Measurements from ENCODE around the gene TSC2.
A peak's percentile ranks its signal among the peaks of the same experiment; 100 is the strongest.
"Not testable (repeated sequence)": the region's sequence is repeated elsewhere in the genome, so short reads cannot be mapped to it uniquely, and the experiment has no call there.

TSC2 gene

DNA sequence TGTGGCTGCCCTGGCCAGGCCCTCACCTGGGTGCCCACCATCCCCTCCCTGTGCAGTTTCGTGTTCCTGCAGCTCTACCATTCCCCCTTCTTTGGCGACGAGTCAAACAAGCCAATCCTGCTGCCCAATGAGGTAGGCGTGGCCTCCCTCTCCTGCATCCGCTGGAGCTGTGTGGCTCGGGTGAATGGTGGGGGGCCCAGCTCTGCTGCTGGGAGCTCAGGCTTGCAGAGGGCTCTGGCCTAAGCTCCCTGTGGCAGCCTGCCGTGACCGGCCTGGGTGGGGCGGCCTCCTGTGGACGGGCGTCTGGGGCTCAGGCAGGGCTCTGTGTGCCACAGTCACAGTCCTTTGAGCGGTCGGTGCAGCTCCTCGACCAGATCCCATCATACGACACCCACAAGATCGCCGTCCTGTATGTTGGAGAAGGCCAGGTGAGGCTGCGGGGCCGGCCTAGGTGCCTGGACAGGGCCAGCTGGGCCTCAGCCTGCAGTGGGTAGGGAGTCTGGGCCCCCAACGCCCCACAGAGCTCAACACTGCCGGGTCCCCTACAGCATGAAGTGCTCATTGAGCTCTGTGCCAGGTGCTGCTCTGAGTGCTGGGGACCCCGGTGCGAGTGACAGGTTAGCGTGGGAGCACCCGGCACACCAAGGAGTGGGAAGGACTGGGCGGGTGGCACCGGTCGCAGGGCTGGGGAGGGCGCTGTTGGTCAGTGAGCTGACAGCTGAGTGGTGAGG lies 37.3 kb downstream of the TSC2 start:
- no peak for DNase-seq

DNA sequence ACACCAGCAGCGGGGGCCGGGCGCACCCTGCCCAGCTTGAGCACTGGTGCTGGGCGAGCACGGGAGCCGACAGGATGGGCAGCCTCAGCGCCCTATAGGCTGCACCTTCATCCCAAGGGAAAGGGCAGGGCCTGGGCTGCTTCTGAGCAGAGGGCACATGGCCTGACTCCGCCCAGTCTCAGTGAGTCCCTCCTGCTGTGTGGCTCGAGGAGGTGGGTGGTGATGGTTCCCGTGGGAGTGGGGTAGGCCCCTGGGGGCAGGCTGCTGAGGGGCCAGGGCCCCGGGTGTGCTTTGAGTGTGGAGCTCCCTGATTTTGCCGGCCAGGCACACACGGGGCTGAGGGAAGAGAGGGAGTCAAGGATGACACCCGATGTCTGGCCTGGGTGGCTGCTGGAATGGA lies 37.9 kb downstream of the TSC2 start:
- DNase-seq, result no peak

DNA sequence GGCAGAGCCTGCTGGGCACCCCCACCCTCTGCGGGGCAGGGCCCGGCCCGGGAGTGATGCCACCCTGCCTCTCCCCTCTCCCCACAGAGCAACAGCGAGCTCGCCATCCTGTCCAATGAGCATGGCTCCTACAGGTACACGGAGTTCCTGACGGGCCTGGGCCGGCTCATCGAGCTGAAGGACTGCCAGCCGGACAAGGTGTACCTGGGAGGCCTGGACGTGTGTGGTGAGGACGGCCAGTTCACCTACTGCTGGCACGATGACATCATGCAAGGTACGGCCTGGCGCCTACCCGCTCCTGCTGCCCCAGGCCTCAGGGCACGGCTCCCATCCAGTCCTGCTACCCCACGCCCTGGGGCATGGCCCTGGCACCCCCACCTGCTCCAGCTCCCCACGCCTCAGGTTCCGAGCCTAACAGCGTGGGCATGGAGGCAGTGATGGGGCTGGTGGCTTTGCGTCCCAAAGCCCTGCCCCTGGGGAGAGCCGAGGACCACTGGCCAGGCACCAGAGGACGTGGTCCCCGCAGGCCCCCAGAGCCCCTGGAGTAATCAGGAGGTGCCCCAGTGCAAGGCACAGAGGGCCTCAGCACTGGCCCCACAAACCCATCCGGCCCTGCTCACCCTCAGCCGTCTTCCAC lies 38.4 kb downstream of the TSC2 start:
- no peak for DNase-seq

DNA sequence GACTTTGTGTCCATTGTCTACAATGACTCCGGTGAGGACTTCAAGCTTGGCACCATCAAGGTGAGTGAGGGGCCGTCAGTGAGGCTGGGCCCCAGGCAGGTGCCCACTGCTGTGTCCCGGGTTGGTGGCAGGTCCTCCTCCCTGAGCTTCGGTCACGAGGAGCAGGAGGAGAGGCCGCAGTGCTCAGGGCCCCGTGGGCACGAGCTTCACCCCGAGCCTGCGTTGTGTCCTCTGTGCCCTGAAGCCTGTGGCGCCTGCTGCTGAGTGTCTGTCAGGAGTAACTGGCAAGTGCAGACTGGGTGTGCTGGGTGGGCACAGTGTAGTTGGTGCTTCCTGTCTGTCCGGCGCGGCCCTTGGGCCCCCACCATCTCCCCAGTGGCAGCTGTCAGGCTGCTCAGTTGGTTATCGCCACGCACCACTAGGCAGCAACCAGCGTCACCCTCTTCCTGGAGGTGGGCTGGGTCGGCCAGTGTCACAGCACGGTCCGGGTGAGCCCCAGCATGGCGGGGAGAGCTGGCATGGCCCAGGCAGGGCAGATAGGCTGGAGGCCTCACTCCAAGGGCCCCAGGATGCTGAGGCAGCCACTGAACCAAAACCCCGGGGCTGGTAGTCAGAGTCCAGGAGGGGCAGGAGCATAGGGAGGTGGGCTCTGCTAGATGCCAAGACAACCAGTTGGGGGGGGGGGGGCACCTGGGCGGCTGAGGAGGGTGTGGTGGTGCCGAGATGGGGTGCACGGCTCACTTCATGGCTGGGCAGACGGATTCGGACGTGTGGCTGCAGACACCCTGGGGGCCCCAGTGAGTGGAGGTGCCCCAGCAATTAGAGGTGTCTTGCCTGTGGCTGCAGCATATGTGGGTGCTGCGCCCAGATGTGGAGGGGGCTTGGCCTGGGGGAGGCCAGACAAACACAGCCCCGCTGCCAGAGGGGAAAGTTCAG lies 39.3 kb downstream of the TSC2 start:
- DNase-seq, result no peak

DNA sequence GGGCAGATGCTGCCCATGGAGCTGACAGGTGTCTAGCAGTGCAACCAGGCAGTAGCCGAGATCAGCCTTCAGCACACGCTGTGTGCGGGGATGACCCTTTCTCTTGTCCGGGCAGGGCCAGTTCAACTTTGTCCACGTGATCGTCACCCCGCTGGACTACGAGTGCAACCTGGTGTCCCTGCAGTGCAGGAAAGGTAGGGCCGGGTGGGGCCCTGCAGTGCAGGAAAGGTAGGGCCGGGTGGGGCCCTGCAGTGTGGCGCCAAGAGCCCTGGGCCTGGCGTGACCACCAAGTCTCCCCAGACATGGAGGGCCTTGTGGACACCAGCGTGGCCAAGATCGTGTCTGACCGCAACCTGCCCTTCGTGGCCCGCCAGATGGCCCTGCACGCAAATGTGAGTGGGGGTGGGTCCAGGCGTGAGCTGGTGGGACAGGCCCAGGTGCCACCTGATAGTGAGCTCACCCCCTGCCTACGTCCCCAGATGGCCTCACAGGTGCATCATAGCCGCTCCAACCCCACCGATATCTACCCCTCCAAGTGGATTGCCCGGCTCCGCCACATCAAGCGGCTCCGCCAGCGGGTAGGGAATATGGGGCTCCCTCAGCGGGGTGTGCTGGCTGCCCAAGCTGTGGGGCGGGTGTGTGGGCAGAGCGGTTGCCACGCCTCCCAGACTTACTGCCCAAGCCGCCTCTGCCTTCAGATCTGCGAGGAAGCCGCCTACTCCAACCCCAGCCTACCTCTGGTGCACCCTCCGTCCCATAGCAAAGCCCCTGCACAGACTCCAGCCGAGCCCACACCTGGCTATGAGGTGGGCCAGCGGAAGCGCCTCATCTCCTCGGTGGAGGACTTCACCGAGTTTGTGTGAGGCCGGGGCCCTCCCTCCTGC lies 40.2 kb downstream of the TSC2 start:
- peak in 1 of 56 donors; percentile 28 for DNase-seq

DNA sequence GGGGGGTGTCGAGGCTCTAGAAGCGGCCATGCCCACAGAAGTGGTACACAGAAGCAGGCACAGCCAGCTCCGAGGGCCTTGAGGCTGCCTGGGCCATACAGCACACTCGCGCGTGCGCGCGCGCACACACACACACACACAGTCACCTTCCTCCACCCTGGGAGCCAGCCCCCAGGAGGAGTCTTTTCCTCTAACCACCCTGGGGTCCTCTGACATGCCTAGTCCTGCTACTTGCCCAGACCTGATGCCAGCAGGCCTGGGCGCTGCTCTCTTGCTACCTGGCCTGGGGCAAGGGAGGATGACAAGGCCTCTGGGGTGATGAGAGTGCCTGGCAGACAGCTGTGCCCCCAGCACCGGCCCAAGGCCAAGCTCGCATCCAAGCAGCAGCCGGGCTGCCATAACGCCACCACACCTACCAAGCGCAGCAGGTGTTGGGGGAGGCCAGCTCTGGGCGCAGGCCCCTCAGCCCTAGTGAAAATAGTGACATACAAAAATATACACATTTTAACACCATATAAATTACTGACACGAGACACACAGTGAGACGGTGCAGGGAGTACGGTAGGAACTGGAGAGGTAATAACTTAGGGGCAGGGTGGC lies 41.1 kb downstream of the TSC2 start:
- DNase-seq, result no peak

DNA sequence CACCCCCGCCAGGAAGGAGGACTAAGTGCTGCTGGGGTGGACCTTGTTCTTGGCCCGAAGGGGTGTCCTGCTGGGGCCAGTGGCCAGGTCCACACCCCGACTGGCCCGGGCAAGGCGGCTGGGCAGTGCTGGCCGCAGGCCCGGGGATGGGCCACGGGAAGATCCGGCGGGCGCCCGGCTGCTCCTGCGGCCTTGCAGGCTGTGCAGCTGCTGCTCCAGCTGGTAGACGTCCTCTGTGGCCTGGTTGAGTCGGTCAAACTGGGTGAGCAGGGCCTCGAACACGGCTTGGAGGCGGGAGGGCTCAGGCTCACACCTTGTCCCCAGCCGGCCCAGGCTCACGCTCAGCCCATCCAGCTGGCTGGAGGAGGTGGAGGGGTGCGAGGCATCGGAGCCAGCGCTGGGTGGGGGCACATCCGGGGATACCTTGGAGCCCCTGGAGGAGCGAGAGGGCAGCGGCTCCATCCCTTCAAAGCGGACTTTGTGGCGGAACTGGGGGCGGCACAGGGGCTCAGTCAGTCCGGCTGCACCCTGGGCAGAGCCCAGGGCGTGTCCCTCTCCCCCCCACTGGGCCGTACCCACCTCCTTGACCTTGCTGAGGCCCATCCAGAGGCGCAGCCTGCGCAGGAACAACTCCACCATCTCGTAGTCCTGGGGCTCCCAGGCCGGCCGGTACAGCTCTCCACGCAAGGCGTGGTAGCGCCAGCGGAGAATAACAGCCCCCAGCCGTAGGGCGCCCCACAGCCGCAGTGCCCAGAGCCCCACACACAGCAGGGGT lies 42.1 kb downstream of the TSC2 start:
- DNase-seq, result peak in 5 of 56 donors; percentile 8 to 29 (median 23)

DNA sequence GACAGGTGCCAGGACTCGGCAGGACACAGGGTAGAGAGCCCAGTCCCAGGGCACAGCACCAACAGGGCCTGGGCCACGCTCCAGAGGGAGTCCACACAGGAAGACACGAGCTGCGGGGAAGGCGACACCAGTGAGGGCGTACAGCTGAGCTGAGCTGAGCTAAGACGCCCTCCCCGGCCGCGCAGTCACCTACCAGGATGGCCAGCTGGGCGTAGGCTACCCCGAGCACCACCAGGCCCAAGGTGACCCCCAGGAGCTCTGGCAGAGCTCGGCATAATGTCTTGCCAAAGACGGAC lies 42.6 kb downstream of the TSC2 start:
- DNase-seq, result peak in 14 of 56 donors; percentile 4 to 54 (median 18)

DNA sequence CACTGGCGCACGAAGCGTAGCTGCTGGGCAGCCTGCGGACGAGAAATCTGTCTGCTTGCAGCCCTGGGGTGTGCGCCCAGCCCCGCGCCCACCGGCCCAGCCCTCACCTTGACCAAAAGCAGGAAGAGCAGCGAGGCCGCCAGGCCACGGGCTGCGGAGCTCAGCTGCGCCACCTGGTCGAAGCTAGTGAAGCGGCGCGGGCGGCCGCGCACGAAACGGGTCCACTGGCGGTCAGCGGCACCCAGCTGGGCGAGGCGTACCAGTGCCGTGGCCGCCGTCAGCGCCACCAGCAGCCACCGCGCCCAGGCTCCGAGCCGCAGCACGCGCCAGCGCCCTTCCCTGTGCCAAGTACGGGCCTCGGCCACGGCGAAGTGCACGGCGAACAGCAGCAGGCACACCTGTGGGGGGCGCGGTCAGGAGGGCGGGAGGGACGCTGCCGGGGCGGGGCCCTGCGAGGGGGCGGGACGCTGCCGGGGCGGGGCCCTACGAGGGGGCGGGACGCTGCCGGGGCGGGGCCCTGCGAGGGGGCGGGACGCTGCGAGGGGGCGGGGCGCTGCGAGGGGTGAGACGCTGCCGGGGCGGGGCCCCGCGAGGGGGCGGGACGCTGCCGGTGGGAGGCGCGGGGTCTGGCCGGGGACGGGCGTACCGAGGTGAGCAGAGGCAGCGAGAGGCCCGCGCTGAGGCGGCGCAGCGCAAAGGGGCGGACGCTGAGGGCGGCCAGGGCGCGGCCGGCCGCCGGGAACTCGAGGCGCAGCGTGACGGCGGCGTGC lies 43.2 kb downstream of the TSC2 start:
- DNase-seq, result peak in 4 of 56 donors; percentile 4 to 25 (median 20)

DNA sequence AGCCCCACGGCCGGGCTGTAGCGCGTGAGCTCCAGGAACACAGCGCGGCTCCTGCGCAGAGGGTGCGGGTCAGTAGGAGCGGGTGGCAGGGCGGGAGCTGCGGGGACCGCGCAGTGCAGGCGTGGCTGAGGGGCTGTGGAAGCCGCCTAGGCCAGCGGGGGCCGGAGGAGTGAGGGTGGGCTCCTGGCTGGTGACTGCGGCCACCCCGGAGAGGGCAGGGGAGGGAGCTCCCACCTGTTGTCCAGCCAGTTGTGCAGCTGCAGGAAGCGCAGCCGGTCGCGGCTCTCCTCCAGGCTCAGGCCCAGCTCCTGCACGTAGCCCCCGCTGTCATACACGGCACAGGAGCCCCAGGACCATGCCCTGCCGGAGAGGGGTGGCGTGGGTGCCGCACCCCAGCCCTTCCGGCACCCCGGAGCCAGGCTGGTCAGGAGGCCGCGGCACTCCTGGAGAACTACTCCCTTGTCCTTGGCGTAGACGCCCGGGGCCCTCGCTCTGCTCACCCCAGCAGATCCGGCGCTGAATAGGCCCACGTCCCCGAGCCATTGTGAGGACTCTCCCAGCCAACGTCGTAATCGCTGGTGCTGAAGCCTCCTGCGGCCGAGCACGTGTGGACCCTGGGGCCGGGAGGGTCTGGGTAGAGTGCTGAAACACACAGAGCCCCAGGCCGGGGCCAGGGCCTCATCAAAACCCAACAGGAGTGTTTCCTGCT lies 43.9 kb downstream of the TSC2 start:
- DNase-seq, result no peak

DNA sequence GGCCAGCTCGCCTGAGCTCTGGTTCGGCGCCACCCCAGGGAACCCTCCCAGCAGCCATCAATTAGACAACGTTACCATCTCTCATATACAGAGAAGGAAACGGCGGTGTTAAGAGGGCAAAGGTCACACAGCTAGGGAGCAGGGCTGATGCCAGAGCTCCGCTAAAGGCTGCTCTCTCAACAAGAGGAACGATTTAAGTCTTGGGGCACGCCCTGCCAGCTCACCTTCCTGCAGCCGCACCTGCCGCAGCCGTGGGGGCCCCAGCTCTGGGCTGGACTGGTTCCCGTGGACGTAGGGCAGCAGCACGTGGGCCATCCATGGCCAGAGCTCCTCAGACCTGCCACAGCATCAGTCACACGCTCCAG lies 44.5 kb downstream of the TSC2 start:
- no peak for DNase-seq

DNA sequence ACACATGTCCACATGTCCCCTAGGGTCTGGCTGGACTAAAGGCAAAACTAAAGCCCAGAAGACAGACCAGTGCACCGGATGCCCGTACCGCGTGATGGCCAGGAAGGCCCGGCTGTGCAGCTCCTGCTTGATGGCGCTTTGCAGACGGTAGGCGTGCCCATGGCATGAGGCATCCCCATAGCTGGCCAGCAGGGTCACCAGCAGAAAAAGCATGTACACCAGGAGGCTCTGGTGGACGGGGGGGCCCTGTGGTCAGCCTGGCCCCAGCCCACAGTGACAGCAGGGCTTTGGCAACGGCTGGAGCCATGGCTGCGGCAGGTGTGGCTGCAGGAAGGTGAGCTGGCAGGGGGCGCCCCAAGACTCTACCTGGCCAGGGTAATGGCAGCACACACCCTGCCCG lies 45.1 kb downstream of the TSC2 start:
- DNase-seq, result no peak

DNA sequence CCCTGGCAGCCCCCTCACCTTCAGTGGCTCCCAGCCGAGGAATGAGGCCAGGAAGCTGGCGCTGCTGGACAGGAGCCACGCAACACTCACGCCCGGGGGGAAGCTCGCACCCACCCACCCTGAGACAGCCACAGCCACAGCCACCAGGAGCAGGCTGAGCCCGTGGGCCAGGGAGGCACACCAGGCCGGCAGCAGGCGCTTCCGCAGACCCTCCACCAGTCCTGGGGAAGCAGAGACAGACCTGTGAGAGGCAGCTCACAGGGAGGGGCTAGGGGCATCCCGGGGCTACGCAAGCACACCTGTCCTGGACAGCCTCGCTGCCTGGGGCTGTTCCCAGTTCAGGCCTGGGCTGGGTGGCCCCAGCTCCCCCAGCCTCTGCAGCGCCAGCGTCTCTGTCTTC lies 46.0 kb downstream of the TSC2 start:
- DNase-seq, result no peak

DNA sequence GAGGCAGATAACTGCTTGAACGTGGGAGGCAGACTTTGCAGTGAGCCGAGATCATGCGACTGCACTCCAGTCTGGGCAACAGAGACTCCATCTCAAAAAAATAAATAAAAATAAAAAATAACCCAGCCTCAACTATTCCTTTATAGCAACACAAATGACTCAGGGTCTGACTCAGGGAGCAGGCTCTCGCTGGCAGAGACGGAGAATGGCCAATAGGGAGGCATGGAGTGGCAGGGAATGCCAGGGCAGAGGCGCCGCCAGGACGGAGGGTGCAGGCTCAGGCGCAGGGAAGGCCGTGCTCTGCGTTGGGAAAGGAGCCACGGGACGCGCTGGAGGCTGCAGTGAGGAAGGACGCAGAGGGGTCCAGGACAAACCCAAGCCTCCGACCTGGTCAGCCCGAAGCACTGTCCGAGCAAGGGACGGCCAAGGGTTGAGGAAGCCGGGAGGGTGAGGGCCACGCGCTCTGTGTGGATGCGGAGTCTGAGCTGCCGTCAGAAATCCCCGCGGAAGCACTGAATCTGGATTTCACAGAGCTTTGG lies 47.6 kb downstream of the TSC2 start:
- no peak for DNase-seq

DNA sequence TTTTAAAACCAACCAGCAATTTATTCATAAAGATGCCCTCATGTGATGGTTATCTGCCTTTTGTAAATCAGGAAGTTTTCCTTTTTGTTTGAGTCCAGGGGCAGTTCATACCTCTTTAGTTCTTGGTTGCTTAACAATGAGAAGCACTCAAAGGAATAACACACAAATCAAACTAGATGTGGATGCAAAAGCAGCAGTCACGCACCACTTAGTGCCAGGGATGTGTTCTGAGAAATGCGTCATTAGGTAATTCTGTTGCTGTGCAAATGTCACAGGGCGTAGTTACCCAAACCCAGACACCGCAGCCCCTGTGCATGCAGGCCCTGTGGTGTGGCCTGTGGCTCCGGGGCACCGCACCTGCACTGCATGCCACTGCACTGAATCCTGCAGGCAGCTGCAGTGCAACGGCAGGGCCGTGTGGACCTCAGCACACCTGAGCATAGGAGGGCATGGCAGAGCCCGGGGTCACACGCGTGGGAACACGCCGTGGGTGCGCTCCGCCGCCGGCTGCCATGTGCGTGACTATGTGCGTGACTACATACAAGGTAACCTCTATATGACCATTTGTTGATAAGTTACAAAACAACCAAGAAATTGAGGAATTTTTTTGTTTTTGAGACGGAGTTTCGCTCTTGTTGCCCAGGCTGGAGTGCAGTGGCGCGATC lies 48.3 kb downstream of the TSC2 start:
- no peak for DNase-seq

DNA sequence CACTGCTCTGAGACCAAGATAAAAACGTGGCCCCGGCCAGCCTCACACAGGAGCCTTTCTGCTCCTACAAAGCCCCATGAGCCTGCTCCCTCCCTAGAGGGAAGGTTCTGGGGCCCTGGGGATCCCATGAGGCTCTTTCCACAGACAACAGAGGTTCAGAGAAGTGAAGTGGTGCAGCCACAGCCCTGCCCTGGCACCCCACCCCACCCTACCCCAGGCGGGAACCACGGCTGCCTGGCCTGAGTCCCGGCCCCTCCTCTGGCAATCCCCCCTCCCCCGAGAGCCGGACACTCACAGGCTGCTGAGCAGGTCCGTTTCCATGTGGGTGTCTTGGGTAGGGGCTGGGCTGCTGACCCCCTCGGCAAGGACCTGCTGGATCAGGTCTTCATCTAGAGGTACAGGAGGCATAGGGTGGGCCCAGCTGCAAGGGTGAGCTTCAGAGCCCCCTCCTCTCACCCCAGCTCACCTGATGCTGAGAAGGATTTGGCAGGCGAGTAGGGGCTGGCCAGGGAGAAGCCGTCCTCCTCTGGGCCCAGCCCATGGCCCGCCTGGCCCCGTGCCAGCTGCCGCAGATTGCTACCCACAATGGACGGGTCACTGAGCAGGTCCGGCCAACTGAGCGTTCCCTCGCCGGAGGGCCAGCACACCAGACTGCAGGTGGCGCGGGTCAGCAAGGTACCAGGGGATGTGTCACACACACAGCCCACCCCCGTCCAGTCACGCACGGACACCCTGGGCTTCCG lies 49.2 kb downstream of the TSC2 start:
- peak in 11 of 56 donors; percentile 6 to 50 (median 31) for DNase-seq

DNA sequence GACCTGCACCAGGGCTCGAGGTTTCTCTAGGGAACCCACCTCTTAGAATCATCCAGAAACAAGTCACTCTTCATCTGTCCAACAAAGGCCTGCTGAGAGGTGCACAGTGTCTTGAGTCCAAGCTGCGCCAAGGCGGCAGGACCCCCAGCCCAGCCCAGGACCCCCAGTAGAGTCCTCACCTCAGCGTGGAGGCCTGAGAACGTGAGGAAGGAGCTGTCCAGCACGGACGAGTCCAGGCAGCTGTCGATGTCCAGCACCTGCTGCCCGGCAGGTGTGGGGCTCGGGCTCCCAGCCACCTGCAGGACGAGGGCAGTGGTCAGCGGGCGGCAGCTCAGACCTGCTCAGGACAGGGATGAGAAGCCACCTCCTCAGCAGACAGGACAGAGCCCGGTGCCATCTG lies 49.9 kb downstream of the TSC2 start:
- not testable (repeated sequence) for DNase-seq
